ENCODE data around the gene IBTK. TPM values are rescaled to one million over a fixed set of nuclear protein-coding genes. Genes with fewer than 3 reads are reported as not detected.
"Not testable (repeated sequence)": the region's sequence is repeated elsewhere in the genome, so short reads cannot be mapped to it uniquely, and the experiment has no call there.

The IBTK gene
- total and polyA plus RNA-seq, 2 experiments from 2014 or later = 17.3 to 60.3 TPM

DNA sequence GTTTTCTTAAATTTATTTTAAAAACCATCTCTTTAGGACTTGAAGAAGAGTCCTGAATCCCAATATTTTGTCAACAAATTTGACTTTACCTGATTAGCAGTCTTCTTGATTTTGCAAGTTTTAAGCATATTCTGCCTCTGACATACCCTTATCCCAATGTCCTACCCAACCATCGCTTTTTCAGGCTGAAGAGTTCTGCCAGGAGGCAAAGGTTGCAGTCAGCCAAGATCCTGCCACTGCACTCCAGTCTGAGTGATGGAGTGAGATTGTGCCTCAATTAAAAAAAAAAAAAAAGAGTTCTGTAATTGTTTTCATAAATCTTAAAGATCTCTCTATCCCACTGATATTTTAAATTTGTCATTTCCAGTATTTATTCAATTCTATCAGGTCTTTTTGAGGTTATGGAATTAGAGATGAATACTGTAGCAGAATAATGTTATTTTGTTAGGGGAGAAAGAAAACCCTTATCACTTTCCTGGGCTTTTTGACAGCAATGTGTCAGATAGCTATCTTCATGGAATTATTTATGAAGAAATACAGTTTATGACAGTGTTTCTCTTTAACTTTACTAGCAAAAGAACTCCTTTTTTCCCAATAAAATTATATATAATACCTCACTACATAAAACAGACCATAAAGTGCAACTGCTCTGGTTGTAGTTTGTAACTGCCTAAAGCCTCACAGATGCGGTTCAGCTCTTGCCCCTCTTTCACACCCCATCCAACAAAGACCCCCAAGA is 78.2 kb downstream of the IBTK start:
- H4K20me1 ChIP-seq (ENCODE audit: insufficient read depth, poor library complexity, severe bottlenecking) = no peaks in the 10 kb centered on the region
- H3K79me2 ChIP-seq = no peaks in the 10 kb centered on the region
- WGBS (ENCODE audit: low lambda C conversion rate, missing lambda C conversion rate) = 79% methylated on average over 2 of the region's 2 CpGs
- no peaks in the 10 kb centered on the region for H3K36me3 ChIP-seq (replicated peaks; ENCODE audit: insufficient read depth, low read depth)
- no peak overlapping the region for H3K4me3 ChIP-seq
- H3K4me2 ChIP-seq = no peak overlapping the region
- H3K9me2 ChIP-seq (replicated peaks; ENCODE audit: insufficient read depth) = no peaks in the 10 kb centered on the region
- DNase-seq (ENCODE audit: low spot score) = no peak
- no peaks in the 10 kb centered on the region for H3K4me1 ChIP-seq (ENCODE audit: insufficient read depth)
- TF ChIP-seq EZH2phosphoT487 (IDR thresholded peaks at IDR 0.05; ENCODE audit: low read depth, severe bottlenecking, unreplicated experiment) (no peak), EZH2 (IDR thresholded peaks at IDR 0.05; ENCODE audit: borderline replicate concordance) (no peak)
- TF ChIP-seq, protein P1, sequence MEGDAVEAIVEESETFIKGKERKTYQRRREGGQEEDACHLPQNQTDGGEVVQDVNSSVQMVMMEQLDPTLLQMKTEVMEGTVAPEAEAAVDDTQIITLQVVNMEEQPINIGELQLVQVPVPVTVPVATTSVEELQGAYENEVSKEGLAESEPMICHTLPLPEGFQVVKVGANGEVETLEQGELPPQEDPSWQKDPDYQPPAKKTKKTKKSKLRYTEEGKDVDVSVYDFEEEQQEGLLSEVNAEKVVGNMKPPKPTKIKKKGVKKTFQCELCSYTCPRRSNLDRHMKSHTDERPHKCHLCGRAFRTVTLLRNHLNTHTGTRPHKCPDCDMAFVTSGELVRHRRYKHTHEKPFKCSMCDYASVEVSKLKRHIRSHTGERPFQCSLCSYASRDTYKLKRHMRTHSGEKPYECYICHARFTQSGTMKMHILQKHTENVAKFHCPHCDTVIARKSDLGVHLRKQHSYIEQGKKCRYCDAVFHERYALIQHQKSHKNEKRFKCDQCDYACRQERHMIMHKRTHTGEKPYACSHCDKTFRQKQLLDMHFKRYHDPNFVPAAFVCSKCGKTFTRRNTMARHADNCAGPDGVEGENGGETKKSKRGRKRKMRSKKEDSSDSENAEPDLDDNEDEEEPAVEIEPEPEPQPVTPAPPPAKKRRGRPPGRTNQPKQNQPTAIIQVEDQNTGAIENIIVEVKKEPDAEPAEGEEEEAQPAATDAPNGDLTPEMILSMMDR (IDR thresholded peaks at IDR 0.05; ENCODE audit: poor library complexity) = no peak
- H2AFZ ChIP-seq = no peak overlapping the region
- H3K27ac ChIP-seq = no peak overlapping the region
- H3K9me3 ChIP-seq (ENCODE audit: low read depth) = no peaks in the 10 kb centered on the region
- H3K27me3 ChIP-seq = no peaks in the 10 kb centered on the region

- no peak for DNase-seq (ENCODE audit: low spot score)
- Histone ChIP-seq H3K4me2 (no peak overlapping the region), H3K4me3 (no peak overlapping the region), H4K20me1 (ENCODE audit: insufficient read depth, poor library complexity, severe bottlenecking) (no peaks in the 10 kb centered on the region), H2AFZ (no peak overlapping the region), H3K9me3 (ENCODE audit: low read depth) (no peaks in the 10 kb centered on the region), H3K79me2 (no peaks in the 10 kb centered on the region), H3K4me1 (ENCODE audit: insufficient read depth) (no peaks in the 10 kb centered on the region), H3K9me2 (replicated peaks; ENCODE audit: insufficient read depth) (no peaks in the 10 kb centered on the region), H3K36me3 (replicated peaks; ENCODE audit: insufficient read depth, low read depth) (no peaks in the 10 kb centered on the region), H3K27me3 (no peaks in the 10 kb centered on the region), H3K27ac (no peak overlapping the region)
- TF ChIP-seq, protein P1 (IDR thresholded peaks at IDR 0.05; ENCODE audit: poor library complexity) = no peak
- TF ChIP-seq EZH2phosphoT487 (IDR thresholded peaks at IDR 0.05; ENCODE audit: low read depth, severe bottlenecking, unreplicated experiment) = no peak
- no peak for TF ChIP-seq EZH2 (IDR thresholded peaks at IDR 0.05; ENCODE audit: borderline replicate concordance)
- WGBS (ENCODE audit: low lambda C conversion rate, missing lambda C conversion rate) = 97% methylated on average over 5 of the region's 5 CpGs
Observed at GRCh38 chr6:82166493-82166892, 81.1 kb downstream of the IBTK start.

- TF ChIP-seq, protein P1 (IDR thresholded peaks at IDR 0.05; ENCODE audit: poor library complexity) = no peak
- TF ChIP-seq EZH2 (IDR thresholded peaks at IDR 0.05; ENCODE audit: borderline replicate concordance) = no peak
- no peak for TF ChIP-seq EZH2phosphoT487 (IDR thresholded peaks at IDR 0.05; ENCODE audit: low read depth, severe bottlenecking, unreplicated experiment)
- H4K20me1 ChIP-seq (ENCODE audit: insufficient read depth, poor library complexity, severe bottlenecking) = no peaks in the 10 kb centered on the region
- no peak overlapping the region for H3K4me3 ChIP-seq
- H3K4me2 ChIP-seq = no peak overlapping the region
- no peaks in the 10 kb centered on the region for H3K27me3 ChIP-seq
- H3K9me3 ChIP-seq (ENCODE audit: low read depth) = no peaks in the 10 kb centered on the region
- no peak overlapping the region for H3K27ac ChIP-seq
- H3K9me2 ChIP-seq (replicated peaks; ENCODE audit: insufficient read depth) = no peaks in the 10 kb centered on the region
- 91% methylated on average over 12 of the region's 12 CpGs for WGBS (ENCODE audit: low lambda C conversion rate, missing lambda C conversion rate)
- no peak overlapping the region for H2AFZ ChIP-seq
- no peaks in the 10 kb centered on the region for H3K36me3 ChIP-seq (replicated peaks; ENCODE audit: insufficient read depth, low read depth)
- no peaks in the 10 kb centered on the region for H3K79me2 ChIP-seq
- H3K4me1 ChIP-seq (ENCODE audit: insufficient read depth) = no peaks in the 10 kb centered on the region
- no peak for DNase-seq (ENCODE audit: low spot score)
Observed at GRCh38 chr6:82160255-82160990, 87.1 kb downstream of the IBTK start.

DNA sequence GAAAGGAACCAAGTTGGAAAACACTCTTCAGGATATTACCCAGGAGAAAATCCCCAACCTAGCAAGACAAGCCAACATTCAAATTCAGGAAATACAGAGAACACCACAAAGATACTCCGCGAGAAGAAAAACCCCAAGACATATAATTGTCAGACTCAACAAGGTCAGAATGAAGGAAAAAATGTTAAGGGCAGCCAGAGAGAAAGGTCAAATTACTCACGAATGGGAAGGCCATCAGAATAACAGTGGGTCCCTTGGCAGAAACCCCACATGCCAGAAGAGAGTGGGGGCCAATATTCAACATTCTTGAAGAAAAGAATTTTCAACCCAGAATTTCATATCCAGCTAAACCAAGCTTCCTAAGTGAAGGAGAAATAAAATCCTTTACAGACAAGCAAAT is 94.8 kb downstream of the IBTK start:
- not testable (repeated sequence) for H3K27me3 ChIP-seq; H3K4me3 ChIP-seq; H4K20me1 ChIP-seq (ENCODE audit: insufficient read depth, poor library complexity, severe bottlenecking); H3K4me1 ChIP-seq (ENCODE audit: insufficient read depth); H3K79me2 ChIP-seq; H3K36me3 ChIP-seq (replicated peaks; ENCODE audit: insufficient read depth, low read depth); H2AFZ ChIP-seq; DNase-seq (ENCODE audit: low spot score); H3K9me3 ChIP-seq (ENCODE audit: low read depth); H3K4me2 ChIP-seq; H3K27ac ChIP-seq; H3K9me2 ChIP-seq (replicated peaks; ENCODE audit: insufficient read depth)
- WGBS (ENCODE audit: low lambda C conversion rate, missing lambda C conversion rate) = 93% methylated on average over 3 of the region's 3 CpGs

DNA sequence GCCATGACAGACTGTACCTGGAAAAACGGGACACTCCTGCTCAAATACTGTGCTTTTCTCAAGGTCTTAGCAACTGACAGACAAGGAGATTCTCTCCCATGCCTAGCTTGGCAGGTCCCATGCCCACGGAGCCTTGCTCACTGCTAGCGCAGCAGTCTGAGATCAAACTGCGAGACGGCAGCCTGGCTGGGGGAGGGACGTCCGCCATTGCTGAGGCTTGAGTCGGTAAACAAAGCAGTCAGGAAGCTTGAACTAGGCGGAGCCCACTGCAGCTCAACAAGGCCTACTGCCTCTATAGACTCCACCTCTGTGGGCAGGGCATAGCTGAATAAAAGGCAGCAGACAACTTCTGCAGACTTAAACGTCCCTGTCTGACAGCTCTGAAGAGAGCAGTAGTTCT is 96.4 kb downstream of the IBTK start:
- not testable (repeated sequence) for H2AFZ ChIP-seq; H3K4me3 ChIP-seq; H3K9me2 ChIP-seq (replicated peaks; ENCODE audit: insufficient read depth); H3K4me1 ChIP-seq (ENCODE audit: insufficient read depth); H3K4me2 ChIP-seq; H3K9me3 ChIP-seq (ENCODE audit: low read depth); H4K20me1 ChIP-seq (ENCODE audit: insufficient read depth, poor library complexity, severe bottlenecking); H3K79me2 ChIP-seq; H3K36me3 ChIP-seq (replicated peaks; ENCODE audit: insufficient read depth, low read depth); DNase-seq (ENCODE audit: low spot score); H3K27ac ChIP-seq; H3K27me3 ChIP-seq
- WGBS (ENCODE audit: low lambda C conversion rate, missing lambda C conversion rate) = 91% methylated on average over 10 of the region's 10 CpGs
